Thoracic aorta endothelial cell (primary cell): ENCODE measurements around the gene TMEM161B. TPM values are rescaled to one million over a fixed set of nuclear protein-coding genes. Genes with fewer than 3 reads are reported as not detected.

Experiments used
- small RNA-seq: library from RNA; depleted of rRNA; stranded (forward); fragments of <200 nt; gene quantifications from one replicate; pipeline ENCODE3, GENCODE V24; 2012
- total RNA-seq: library from RNA; depleted of rRNA; stranded (reverse); fragments of >200 nt; gene quantifications from 2 replicates; pipeline ENCODE4 v1.2.3, GENCODE V29; 2012

The TMEM161B gene
- total RNA-seq = 18.5 and 21.0 TPM in 2 replicates

DNA sequence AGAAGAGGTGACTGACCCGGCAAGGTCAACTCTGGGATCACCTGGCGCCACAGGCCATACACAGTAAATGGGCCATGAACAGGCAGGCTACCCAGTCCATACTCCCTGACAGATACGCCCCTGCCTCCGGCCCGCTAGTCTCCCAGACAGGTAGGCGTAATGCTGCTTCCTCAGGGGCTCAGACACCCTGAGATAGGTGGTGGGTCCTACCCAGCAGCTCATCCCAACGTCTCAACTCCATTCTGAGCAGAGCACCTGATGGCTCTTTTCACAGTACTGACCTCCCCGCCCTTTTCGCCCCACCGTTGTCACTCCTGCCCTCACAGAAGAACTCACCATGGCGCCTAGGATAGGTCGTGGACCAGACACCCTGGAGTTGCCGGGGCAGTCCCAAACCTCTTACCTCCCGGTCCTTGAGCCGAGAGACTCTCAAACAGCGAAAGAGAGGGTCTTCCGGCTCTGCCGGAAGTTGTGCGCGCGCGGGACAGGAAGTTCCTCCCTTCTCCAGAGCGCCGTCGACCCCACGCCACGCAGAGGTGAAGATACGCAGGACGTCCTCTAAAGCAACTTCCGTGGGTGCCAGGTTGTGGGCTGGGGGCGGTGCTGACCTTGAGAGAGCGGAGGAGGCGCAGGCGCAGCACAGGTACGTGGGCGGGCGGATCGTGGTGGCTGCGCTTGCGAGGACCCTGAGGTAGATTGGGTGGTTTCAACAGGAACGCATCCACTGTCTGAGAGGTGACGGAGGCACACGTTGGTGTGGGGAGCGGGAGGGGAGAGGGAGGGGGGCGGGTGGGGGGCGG is at the start of gene TMEM161B:
Gene TMEM161B, minus strand, starts transcription at position 461 of the 800 bp plus-strand sequence. Its CDS starts 122 bp downstream, at position 339.

Small RNAs within 50 kb of the gene (small RNA-seq; reads per million reads assigned to genes)
- not detected for gene RNA5SP187
